ENCODE data around the gene RNF224. TPM values are rescaled to one million over a fixed set of nuclear protein-coding genes. Genes with fewer than 3 reads are reported as not detected.

RNF224 gene
- polyA plus RNA-seq, 1 donor (not counting 4 experiments of a cell fraction or from before 2014, with no cell fraction given), result not detected

GRCh38 chr9:137184881-137185660 is 42.2 kb upstream of the RNF224 start:
- no peaks in the 10 kb centered on the region for H4K20me1 ChIP-seq (ENCODE audit: control insufficient read depth, extremely low read depth, insufficient read depth, low read length)
- peaks cover 22% of the 10 kb centered on the region for H3K4me1 ChIP-seq (ENCODE audit: control insufficient read depth, extremely low read depth, insufficient read depth, low read length)
- no peaks in the 10 kb centered on the region for H3K27me3 ChIP-seq (ENCODE audit: control insufficient read depth, extremely low read depth, insufficient read depth, low read length)
- no peak overlapping the region for H3K9ac ChIP-seq (ENCODE audit: control insufficient read depth, extremely low read depth, insufficient read depth, low read length)
- no peaks in the 10 kb centered on the region for H3K9me1 ChIP-seq (ENCODE audit: control insufficient read depth, extremely low read depth, insufficient read depth, low read length)
- H3K36me3 ChIP-seq (ENCODE audit: control insufficient read depth in 2 of 2, extremely low read depth in 1 of 2, insufficient read depth in 2 of 2, low read length in 2 of 2), result peaks cover 19 to 21% of the 10 kb centered on the region in 2 experiments
- H3K4me2 ChIP-seq (ENCODE audit: control insufficient read depth, extremely low read depth, insufficient read depth, low read depth, low read length), result no peak overlapping the region
- dilution Hi-C loops (cut with MboI; ENCODE audit: extremely low pct_ligation_motif_present, low sequenced_read_pairs), result no loop called here
- no peak overlapping the region for H3K27ac ChIP-seq (ENCODE audit: control insufficient read depth, insufficient read depth, low read length)
- no peak overlapping the region for H3K4me3 ChIP-seq (ENCODE audit: control insufficient read depth in 2 of 3, extremely low read depth in 1 of 3, insufficient read depth in 2 of 3, low read depth in 1 of 3, low read length in 3 of 3)
- peaks cover 37% of the 10 kb centered on the region for H3K79me2 ChIP-seq (ENCODE audit: control insufficient read depth, insufficient read depth, low read length)
- H2AFZ ChIP-seq (ENCODE audit: control insufficient read depth, low read length), result no peak overlapping the region
- TF ChIP-seq EZH2 (IDR thresholded peaks at IDR 0.05; ENCODE audit: low read length), result no peak
- TF ChIP-seq, protein P1, sequence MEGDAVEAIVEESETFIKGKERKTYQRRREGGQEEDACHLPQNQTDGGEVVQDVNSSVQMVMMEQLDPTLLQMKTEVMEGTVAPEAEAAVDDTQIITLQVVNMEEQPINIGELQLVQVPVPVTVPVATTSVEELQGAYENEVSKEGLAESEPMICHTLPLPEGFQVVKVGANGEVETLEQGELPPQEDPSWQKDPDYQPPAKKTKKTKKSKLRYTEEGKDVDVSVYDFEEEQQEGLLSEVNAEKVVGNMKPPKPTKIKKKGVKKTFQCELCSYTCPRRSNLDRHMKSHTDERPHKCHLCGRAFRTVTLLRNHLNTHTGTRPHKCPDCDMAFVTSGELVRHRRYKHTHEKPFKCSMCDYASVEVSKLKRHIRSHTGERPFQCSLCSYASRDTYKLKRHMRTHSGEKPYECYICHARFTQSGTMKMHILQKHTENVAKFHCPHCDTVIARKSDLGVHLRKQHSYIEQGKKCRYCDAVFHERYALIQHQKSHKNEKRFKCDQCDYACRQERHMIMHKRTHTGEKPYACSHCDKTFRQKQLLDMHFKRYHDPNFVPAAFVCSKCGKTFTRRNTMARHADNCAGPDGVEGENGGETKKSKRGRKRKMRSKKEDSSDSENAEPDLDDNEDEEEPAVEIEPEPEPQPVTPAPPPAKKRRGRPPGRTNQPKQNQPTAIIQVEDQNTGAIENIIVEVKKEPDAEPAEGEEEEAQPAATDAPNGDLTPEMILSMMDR (optimal IDR thresholded peaks at IDR 0.05 in 1 of 3, IDR thresholded peaks at IDR 0.05 in 1 of 3, conservative IDR thresholded peaks at IDR 0.05 in 1 of 3; ENCODE audit: extremely low read depth in 1 of 3, insufficient read depth in 2 of 3, low read length in 3 of 3), result no peak
- no peak for FAIRE-seq
- H3K9me3 ChIP-seq (ENCODE audit: control insufficient read depth, low read depth, low read length), result no peaks in the 10 kb centered on the region
- DNase-seq (ENCODE audit: low read depth, low spot score), result no peak

DNA sequence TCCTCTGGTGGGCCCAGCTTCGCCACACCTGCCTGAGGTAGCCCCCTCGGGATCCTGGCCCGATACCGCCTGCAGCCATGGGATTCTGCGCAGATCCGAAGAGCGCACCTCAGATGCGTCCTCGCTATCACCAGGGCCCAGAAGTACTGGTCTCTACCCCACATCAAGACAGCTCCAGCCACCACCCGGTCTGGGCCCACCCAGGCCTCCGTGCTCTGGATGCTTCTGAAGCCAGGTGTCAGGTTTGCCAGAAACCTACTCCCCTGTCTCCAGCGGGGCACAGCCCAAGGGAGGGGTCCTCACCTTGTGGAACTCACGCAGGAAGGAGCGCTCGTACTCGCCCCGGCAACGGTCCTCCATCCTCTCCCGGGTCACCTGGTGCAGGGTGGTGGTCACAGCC is 41.4 kb upstream of the RNF224 start:
- H3K9me3 ChIP-seq (ENCODE audit: control insufficient read depth, low read depth, low read length), result no peaks in the 10 kb centered on the region
- no peak overlapping the region for H3K4me3 ChIP-seq (ENCODE audit: control insufficient read depth in 2 of 3, extremely low read depth in 1 of 3, insufficient read depth in 2 of 3, low read depth in 1 of 3, low read length in 3 of 3)
- no peaks in the 10 kb centered on the region for H3K9me1 ChIP-seq (ENCODE audit: control insufficient read depth, extremely low read depth, insufficient read depth, low read length)
- H2AFZ ChIP-seq (ENCODE audit: control insufficient read depth, low read length), result no peak overlapping the region
- H3K9ac ChIP-seq (ENCODE audit: control insufficient read depth, extremely low read depth, insufficient read depth, low read length), result no peak overlapping the region
- no peaks in the 10 kb centered on the region for H4K20me1 ChIP-seq (ENCODE audit: control insufficient read depth, extremely low read depth, insufficient read depth, low read length)
- no peak for FAIRE-seq
- TF ChIP-seq EZH2 (IDR thresholded peaks at IDR 0.05; ENCODE audit: low read length), result no peak
- TF ChIP-seq, protein P1 (optimal IDR thresholded peaks at IDR 0.05 in 1 of 3, IDR thresholded peaks at IDR 0.05 in 1 of 3, conservative IDR thresholded peaks at IDR 0.05 in 1 of 3; ENCODE audit: extremely low read depth in 1 of 3, insufficient read depth in 2 of 3, low read length in 3 of 3), result no peak
- no peak overlapping the region for H3K27ac ChIP-seq (ENCODE audit: control insufficient read depth, insufficient read depth, low read length)
- H3K4me2 ChIP-seq (ENCODE audit: control insufficient read depth, extremely low read depth, insufficient read depth, low read depth, low read length), result no peak overlapping the region
- no peak for DNase-seq (ENCODE audit: low read depth, low spot score)
- dilution Hi-C loops (cut with MboI; ENCODE audit: extremely low pct_ligation_motif_present, low sequenced_read_pairs), result no loop called here
- peaks cover 24 to 25% of the 10 kb centered on the region in 2 experiments for H3K36me3 ChIP-seq (ENCODE audit: control insufficient read depth in 2 of 2, extremely low read depth in 1 of 2, insufficient read depth in 2 of 2, low read length in 2 of 2)
- peaks cover 23% of the 10 kb centered on the region for H3K4me1 ChIP-seq (ENCODE audit: control insufficient read depth, extremely low read depth, insufficient read depth, low read length)
- peaks cover 45% of the 10 kb centered on the region for H3K79me2 ChIP-seq (ENCODE audit: control insufficient read depth, insufficient read depth, low read length)
- no peaks in the 10 kb centered on the region for H3K27me3 ChIP-seq (ENCODE audit: control insufficient read depth, extremely low read depth, insufficient read depth, low read length)
